Endothelial cell of umbilical vein (primary cell): ENCODE results near the gene MROH7. TPM values are rescaled to one million over a fixed set of nuclear protein-coding genes. Genes with fewer than 3 reads are reported as not detected.

Experiments used
- BruUV-seq: library from RNA; stranded (reverse); fragments of 400-500 nt; replicated peaks from 2 replicates; lab custom pipeline; 2021; lab: Mats Ljungman, UMichigan
- CTCF ChIA-PET: fragments of 300-600, 350-600 bp; sonication (Branson Sonifier 250); formaldehyde crosslinking; loops from one replicate; lab custom pipeline; 2021; ENCODE audit warnings: antibody characterized with exemption, inconsistent platforms; lab: Charles Lee
- POLR2A ChIA-PET: fragments of 300-600, 350-600 bp; sonication (Branson Sonifier 250); formaldehyde crosslinking; loops from one replicate; lab custom pipeline; 2021; ENCODE audit warnings: antibody characterized with exemption, inconsistent platforms; lab: Charles Lee
- DNase-seq: peaks from one replicate; pipeline ENCODE4 v3.0.0-alpha.2; 2011; ENCODE audit warnings: low read depth, low spot score
- FAIRE-seq: peaks from 2 replicates; lab custom pipeline; 2011; peaks lifted over from hg19 to GRCh38; lab: Jason Lieb, UNC
- H2AFZ ChIP-seq: 2 replicates; pipeline ENCODE4 v1.6.0; 2012; ENCODE audit warnings: low read depth, low read length, control low read depth, inconsistent platforms
- H3K27ac ChIP-seq: 2 replicates; pipeline ENCODE4 v1.5.1; 2011; ENCODE audit warnings: low read depth, mild to moderate bottlenecking, control low read depth, low read length, moderate library complexity; ENCODE audit not compliant: insufficient read depth
- H3K27me3 ChIP-seq, 2 experiments: 2 replicates each; pipeline versions ENCODE4 v1.6.0 to v1.6.1; 2011; ENCODE audit warnings: low read length in 2 of 2, mixed read lengths in 1 of 2; ENCODE audit not compliant: control insufficient read depth in 2 of 2, insufficient read depth in 2 of 2
- H3K36me3 ChIP-seq, 2 experiments: 2 replicates in 1 of 2; 3 replicates in 1 of 2; pipeline ENCODE4 v1.5.1; 2011; ENCODE audit warnings: low read length in 2 of 2, mild to moderate bottlenecking in 1 of 2, moderate library complexity in 1 of 2; ENCODE audit not compliant: control insufficient read depth in 2 of 2, insufficient read depth in 2 of 2; ENCODE audit errors: extremely low read depth in 1 of 2
- H3K4me1 ChIP-seq: 3 replicates; pipeline ENCODE4 v1.5.1; 2011; ENCODE audit warnings: mild to moderate bottlenecking, low read length; ENCODE audit not compliant: control insufficient read depth, insufficient read depth; ENCODE audit errors: extremely low read depth
- H3K4me2 ChIP-seq: 2 replicates; pipeline ENCODE4 v1.6.1; 2011; ENCODE audit warnings: low read length, control low read depth, mixed read lengths; ENCODE audit not compliant: insufficient read depth
- H3K4me3 ChIP-seq, 3 experiments: fragments of 200-600 bp in 1 of 3; sonication (generic), shearing (Covaris generic) in 1 of 3; replicated peaks in 1 of 3; 2 replicates each; pipeline ENCODE4 v1.5.1; 2011 to 2016; ENCODE audit warnings: control low read depth in 3 of 3, low read length in 3 of 3, mild to moderate bottlenecking in 2 of 3, inconsistent platforms in 1 of 3, low read depth in 1 of 3, moderate library complexity in 1 of 3; ENCODE audit not compliant: insufficient read depth in 1 of 3
- H3K79me2 ChIP-seq: 2 replicates; pipeline ENCODE4 v1.6.0; 2012; ENCODE audit warnings: low read length, inconsistent platforms; ENCODE audit not compliant: control insufficient read depth, insufficient read depth
- H3K9ac ChIP-seq: replicated peaks from 2 replicates; pipeline ENCODE3; 2011; ENCODE audit warnings: low read length, control low read depth; ENCODE audit not compliant: insufficient read depth; ENCODE audit errors: extremely low read depth
- H3K9me1 ChIP-seq: replicated peaks from 3 replicates; pipeline ENCODE4 v1.6.0; 2011; ENCODE audit warnings: mild to moderate bottlenecking, low read length; ENCODE audit not compliant: control insufficient read depth, insufficient read depth; ENCODE audit errors: extremely low read depth
- H3K9me3 ChIP-seq: replicated peaks from 2 replicates; pipeline ENCODE4 v1.5.1; 2012; ENCODE audit warnings: low read length, inconsistent platforms; ENCODE audit not compliant: control insufficient read depth, insufficient read depth
- H4K20me1 ChIP-seq: replicated peaks from 2 replicates; pipeline ENCODE3; 2011; ENCODE audit warnings: mild to moderate bottlenecking, low read length; ENCODE audit not compliant: control insufficient read depth, insufficient read depth; ENCODE audit errors: extremely low read depth
- CTCF ChIP-seq, 2 donors: IDR thresholded peaks; 1 replicate in 1 of 2; 2 replicates in 1 of 2; pipeline ENCODE4 v1.5.1; 2011; ENCODE audit warnings: low read length in 2 of 2, mild to moderate bottlenecking in 2 of 2, moderate library complexity in 2 of 2, control low read depth in 1 of 2, inconsistent platforms in 1 of 2, low read depth in 1 of 2; ENCODE audit not compliant: insufficient read depth in 1 of 2; ENCODE audit errors: extremely low read depth in 1 of 2
- EZH2 ChIP-seq: IDR thresholded peaks from 2 replicates; pipeline ENCODE4 v1.6.1; 2012; ENCODE audit warnings: borderline replicate concordance, low read depth, mild to moderate bottlenecking, moderate library complexity, low read length, inconsistent platforms; ENCODE audit not compliant: severe bottlenecking
- FOS ChIP-seq: IDR thresholded peaks from 2 replicates; pipeline ENCODE4 v1.6.1; 2011; ENCODE audit warnings: mild to moderate bottlenecking, low read length, moderate library complexity, borderline replicate concordance; ENCODE audit not compliant: insufficient read depth
- GATA2 ChIP-seq: IDR thresholded peaks from 2 replicates; pipeline ENCODE4 v1.7.0; 2011; ENCODE audit warnings: low read depth, mild to moderate bottlenecking, moderate library complexity, mixed read lengths, low read length; ENCODE audit not compliant: insufficient read length, insufficient read depth
- MAX ChIP-seq: IDR thresholded peaks from 2 replicates; pipeline ENCODE4 v1.6.1; 2011; ENCODE audit not compliant: insufficient read depth, insufficient read length
- POLR2A ChIP-seq: IDR thresholded peaks from 2 replicates; pipeline ENCODE4 v1.6.1; 2012; ENCODE audit warnings: low read depth, mild to moderate bottlenecking, control low read depth, low read length
- POLR2AphosphoS5 ChIP-seq: IDR thresholded peaks from 2 replicates; pipeline ENCODE4 v1.6.1; 2012; ENCODE audit warnings: low read depth, mild to moderate bottlenecking, control low read depth, low read length, moderate library complexity; ENCODE audit not compliant: insufficient read depth
- dilution Hi-C: fragments of 300-500 bp; cut with MboI; formaldehyde crosslinking; loops from one replicate; pipeline ENCODE4 v1.15.0; 2019; ENCODE audit warnings: low sequenced_read_pairs; ENCODE audit not compliant: extremely low pct_ligation_motif_present
- intact Hi-C: fragments of 100-400 bp; cut with micrococcal nuclease; formaldehyde crosslinking; loops from one replicate; pipeline ENCODE4 v1.10.0; 2022
- polyA plus RNA-seq, 4 experiments: library from polyadenylated mRNA; depleted of rRNA in 3 of 4; stranded (reverse) in 3 of 4; unstranded in 1 of 4; fragments of >200 nt; gene quantifications; 2 replicates each; pipeline versions ENCODE4 v1.2.1 to v1.2.3, GENCODE V29; 2011 to 2012; ENCODE audit warnings: missing spikeins in 1 of 4
- total RNA-seq: library from RNA; stranded (reverse); gene quantifications from 2 replicates; pipeline ENCODE4 v1.2.3, GENCODE V29; 2021

Gene MROH7
- total and polyA plus RNA-seq, 2 donors (not counting 3 experiments of a cell fraction or from before 2014, with no cell fraction given) = 0.06 to 0.24 TPM

DNA sequence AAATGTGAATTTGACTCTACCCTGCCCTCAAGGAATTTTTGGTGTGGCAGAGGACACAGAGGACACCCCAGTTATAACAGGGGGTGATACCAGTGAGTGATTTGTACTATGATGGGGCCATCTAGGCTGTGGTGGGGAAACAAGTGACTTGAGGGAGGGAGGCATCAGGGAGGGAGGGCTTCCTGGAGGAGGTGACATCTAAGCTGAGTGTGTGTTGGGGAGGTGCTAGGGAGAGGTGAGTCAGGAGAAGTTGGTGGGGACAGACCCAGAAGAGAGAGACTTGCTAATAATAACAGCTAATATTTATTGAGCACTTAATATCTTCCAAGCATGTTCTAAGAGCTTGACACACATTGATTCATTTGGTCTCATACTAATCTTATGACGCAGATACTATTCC, 54.2 kb downstream of the MROH7 start:
- H4K20me1 ChIP-seq = no peaks in the 10 kb centered on the region
- no peak overlapping the region for H3K4me3 ChIP-seq
- H3K36me3 ChIP-seq = no peaks in the 10 kb centered on the region
- ChIA-PET POLR2A (no interaction called here), CTCF (no interaction called here)
- FAIRE-seq (no peak), DNase-seq (no peak)
- no peaks in the 10 kb centered on the region for H3K9me1 ChIP-seq
- no peak overlapping the region for H3K4me2 ChIP-seq
- H3K27me3 ChIP-seq = peaks cover 0 to 2% of the 10 kb centered on the region in 2 experiments
- no peaks in the 10 kb centered on the region for H3K4me1 ChIP-seq
- no peak overlapping the region for H2AFZ ChIP-seq
- no TSS peak for BruUV-seq
- no peaks in the 10 kb centered on the region for H3K79me2 ChIP-seq
- no peaks in the 10 kb centered on the region for H3K9me3 ChIP-seq
- no peak for TF ChIP-seq CTCF (IDR thresholded peaks at IDR 0.05; ENCODE audit: extremely low read depth in 1 of 2, insufficient read depth in 1 of 2, low read depth in 1 of 2, low read length in 2 of 2)
- TF ChIP-seq POLR2A = no peak
- TF ChIP-seq POLR2AphosphoS5 = no peak
- TF ChIP-seq FOS = no peak
- no peak for TF ChIP-seq GATA2
- no peak for TF ChIP-seq MAX
- TF ChIP-seq EZH2 = no peak
- no peak overlapping the region for H3K27ac ChIP-seq
- dilution Hi-C loops (no loop called here), intact Hi-C loops (no loop called here)
- H3K9ac ChIP-seq = no peak overlapping the region
